T-helper 9 cell (primary cell): ENCODE measurements around the gene CREB5.

Experiments
- DNase-seq: peaks from one replicate; pipeline ENCODE4 v3.0.0-alpha.2; 2020

Gene CREB5

GRCh38 chr7:28873365-28873764 lies 461.0 kb downstream of the CREB5 start:
- no peak for DNase-seq

- no peak for DNase-seq
Observed at GRCh38 chr7:28874001-28874400, 461.7 kb downstream of the CREB5 start.
